A673 (cell line): Measurements from ENCODE around the gene PKD2. TPM values are rescaled to one million over a fixed set of nuclear protein-coding genes. Genes with fewer than 3 reads are reported as not detected.

Source experiments
- BruUV-seq: library from RNA; stranded (reverse); fragments of 400-500 nt; replicated peaks from 2 replicates; lab custom pipeline; 2021; lab: Mats Ljungman, UMichigan
- CTCF ChIA-PET: fragments of 300-600 bp; sonication (Branson Sonifier 250); formaldehyde crosslinking; loops from one replicate; lab custom pipeline; 2022; ENCODE audit warnings: antibody characterized with exemption; lab: Charles Lee
- POLR2A ChIA-PET: fragments of 300-600 bp; sonication (Branson Sonifier 250); formaldehyde crosslinking; loops from one replicate; lab custom pipeline; 2022; ENCODE audit warnings: antibody characterized with exemption; ENCODE audit not compliant: low non-redundant PET; lab: Charles Lee
- DNase-seq: peaks from one replicate; pipeline ENCODE4 v3.0.0-alpha.2; 2015; ENCODE audit warnings: low spot score
- H3K27ac ChIP-seq: fragments of 200-600 bp; sonication (generic); 2 replicates; pipeline ENCODE4 v1.5.1; 2016; ENCODE audit warnings: mixed run types, low read depth, mild to moderate bottlenecking, mixed read lengths, antibody characterized with exemption, low read length; ENCODE audit not compliant: poor library complexity, severe bottlenecking
- H3K27me3 ChIP-seq: fragments of 200-600 bp; sonication (generic); replicated peaks from 2 replicates; pipeline ENCODE4 v1.6.1; 2017; ENCODE audit warnings: mixed run types, low read depth, mild to moderate bottlenecking, mixed read lengths, antibody characterized with exemption, low read length; ENCODE audit not compliant: insufficient read depth, poor library complexity
- H3K36me3 ChIP-seq: fragments of 200-600 bp; sonication (generic); 2 replicates; pipeline ENCODE4 v1.6.1; 2016; ENCODE audit warnings: mixed run types, mild to moderate bottlenecking, mixed read lengths, antibody characterized with exemption, low read length; ENCODE audit not compliant: insufficient read depth, poor library complexity, severe bottlenecking
- H3K4me1 ChIP-seq: fragments of 200-600 bp; sonication (generic); 2 replicates; pipeline ENCODE4 v1.6.1; 2017; ENCODE audit warnings: mixed run types, mild to moderate bottlenecking, mixed read lengths, antibody characterized with exemption, low read length; ENCODE audit not compliant: insufficient read depth, poor library complexity, severe bottlenecking
- H3K4me3 ChIP-seq: fragments of 200-600 bp; sonication (generic); 2 replicates; pipeline ENCODE4 v1.5.1; 2016; ENCODE audit warnings: low read depth, mixed run types, mild to moderate bottlenecking, mixed read lengths, low read length; ENCODE audit not compliant: poor library complexity, severe bottlenecking
- H3K9me3 ChIP-seq: fragments of 200-600 bp; sonication (generic); 2 replicates; pipeline ENCODE4 v1.6.1; 2016; ENCODE audit warnings: mixed run types, low read depth, mild to moderate bottlenecking, mixed read lengths, antibody characterized with exemption, low read length; ENCODE audit not compliant: poor library complexity, severe bottlenecking
- CTCF ChIP-seq: fragments of 300-800, 200-600 bp; sonication (generic); conservative IDR thresholded peaks from 2 replicates; pipeline ENCODE4 v1.5.1; 2017; ENCODE audit warnings: low read depth, mild to moderate bottlenecking, antibody characterized with exemption, low read length, moderate library complexity, mixed read lengths
- EZH2 ChIP-seq: fragments of 200-600 bp; sonication (generic); IDR thresholded peaks from 2 replicates; pipeline ENCODE4 v1.6.1; 2017; ENCODE audit warnings: borderline replicate concordance, low read depth, mild to moderate bottlenecking, mixed read lengths, antibody characterized with exemption, low read length; ENCODE audit not compliant: poor library complexity, severe bottlenecking
- intact Hi-C: fragments of 100-400 bp; cut with micrococcal nuclease; formaldehyde crosslinking; loops from one replicate; pipeline ENCODE4 v1.10.0; 2022; ENCODE audit not compliant: unreplicated experiment
- total RNA-seq: library from RNA; stranded (reverse); gene quantifications from 2 replicates; pipeline ENCODE4 v1.2.3, GENCODE V29; 2021

The PKD2 gene
- total RNA-seq, 1 experiment from 2014 or later, result 10.0 TPM

- BruUV-seq, result no TSS peak
- intact Hi-C loops, result loop anchor here (2.0 to 10.0 kb wide), 2 partner anchors 175 to 477 kb away; no protein-coding TSS in a partner anchor
- DNase-seq, result no peak
- H3K9me3 ChIP-seq, result no peaks in the 10 kb centered on the region
- ChIA-PET POLR2A (no interaction called here), CTCF (no interaction called here)
- peaks cover 13% of the 10 kb centered on the region for H3K36me3 ChIP-seq
- no peak overlapping the region for H3K27ac ChIP-seq
- TF ChIP-seq CTCF, result no peak
- TF ChIP-seq EZH2, result no peak
- no peaks in the 10 kb centered on the region for H3K27me3 ChIP-seq
- H3K4me3 ChIP-seq, result no peak overlapping the region
- H3K4me1 ChIP-seq, result no peaks in the 10 kb centered on the region
Measured at GRCh38 chr4:88037936-88038335, 30.5 kb downstream of the PKD2 start.

GRCh38 chr4:88040707-88041106 lies 33.3 kb downstream of the PKD2 start:
- Histone ChIP-seq H3K9me3 (no peaks in the 10 kb centered on the region), H3K27me3 (no peaks in the 10 kb centered on the region), H3K4me1 (no peaks in the 10 kb centered on the region), H3K36me3 (peaks cover 13% of the 10 kb centered on the region), H3K4me3 (no peak overlapping the region), H3K27ac (no peak overlapping the region)
- no peak for TF ChIP-seq EZH2
- TF ChIP-seq CTCF, result no peak
- BruUV-seq, result no TSS peak
- POLR2A ChIA-PET, result no interaction called here
- no peak for DNase-seq
- intact Hi-C loops, result no loop called here
- CTCF ChIA-PET, result no interaction called here

GRCh38 chr4:88041626-88042025 lies 34.2 kb downstream of the PKD2 start:
- intact Hi-C loops, result no loop called here
- no peaks in the 10 kb centered on the region for H3K27me3 ChIP-seq
- H3K4me1 ChIP-seq, result no peaks in the 10 kb centered on the region
- no TSS peak for BruUV-seq
- peaks cover 11% of the 10 kb centered on the region for H3K36me3 ChIP-seq
- no peaks in the 10 kb centered on the region for H3K9me3 ChIP-seq
- CTCF ChIA-PET, result no interaction called here
- no peak for TF ChIP-seq CTCF
- TF ChIP-seq EZH2, result no peak
- no peak overlapping the region for H3K27ac ChIP-seq
- POLR2A ChIA-PET, result no interaction called here
- no peak overlapping the region for H3K4me3 ChIP-seq
- DNase-seq, result no peak
